Thyroid gland (tissue), 4 donors: Measurements from ENCODE around the gene OR12D2.

Experiments
- POLR2A ChIP-seq, 2 donors: fragments of 450-650 bp; IDR thresholded peaks; one replicate each; pipeline ENCODE4 v1.6.1; 2017; ENCODE audit warnings: antibody characterized with exemption in 2 of 2, mild to moderate bottlenecking in 2 of 2, moderate library complexity in 1 of 2
- TF ChIP-seq, protein P1 (sequence below), 6 experiments: fragments of 200-600 bp in 3 of 6; fragments of 450-650 bp in 3 of 6; sonication (generic) in 3 of 6; IDR thresholded peaks; one replicate each; pipeline ENCODE4 v1.5.1; 2016 to 2019; ENCODE audit warnings: antibody characterized with exemption in 6 of 6, mild to moderate bottlenecking in 2 of 6, inconsistent platforms in 1 of 6, moderate library complexity in 1 of 6

DNA sequence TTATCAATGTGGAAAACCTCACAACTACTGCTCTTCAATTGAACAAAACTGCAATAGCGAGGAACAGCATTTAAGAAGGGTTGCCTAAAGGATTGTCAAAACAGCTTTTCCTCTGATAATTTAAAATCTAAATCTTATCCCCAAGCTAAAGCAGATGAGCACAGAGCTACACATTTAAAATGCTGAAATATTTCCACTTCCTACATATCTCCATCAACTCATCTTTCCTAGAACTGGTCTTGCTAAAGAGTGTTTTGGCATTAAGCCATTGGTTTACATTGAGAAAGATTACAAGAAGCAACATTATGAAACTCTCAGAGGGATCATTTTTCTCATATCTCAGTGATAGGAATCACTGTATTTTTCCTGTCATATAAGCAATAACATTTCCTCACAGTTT is 47.3 kb downstream of the OR12D2 start:
- no peak for TF ChIP-seq POLR2A (IDR thresholded peaks at IDR 0.05)
- TF ChIP-seq, protein P1, sequence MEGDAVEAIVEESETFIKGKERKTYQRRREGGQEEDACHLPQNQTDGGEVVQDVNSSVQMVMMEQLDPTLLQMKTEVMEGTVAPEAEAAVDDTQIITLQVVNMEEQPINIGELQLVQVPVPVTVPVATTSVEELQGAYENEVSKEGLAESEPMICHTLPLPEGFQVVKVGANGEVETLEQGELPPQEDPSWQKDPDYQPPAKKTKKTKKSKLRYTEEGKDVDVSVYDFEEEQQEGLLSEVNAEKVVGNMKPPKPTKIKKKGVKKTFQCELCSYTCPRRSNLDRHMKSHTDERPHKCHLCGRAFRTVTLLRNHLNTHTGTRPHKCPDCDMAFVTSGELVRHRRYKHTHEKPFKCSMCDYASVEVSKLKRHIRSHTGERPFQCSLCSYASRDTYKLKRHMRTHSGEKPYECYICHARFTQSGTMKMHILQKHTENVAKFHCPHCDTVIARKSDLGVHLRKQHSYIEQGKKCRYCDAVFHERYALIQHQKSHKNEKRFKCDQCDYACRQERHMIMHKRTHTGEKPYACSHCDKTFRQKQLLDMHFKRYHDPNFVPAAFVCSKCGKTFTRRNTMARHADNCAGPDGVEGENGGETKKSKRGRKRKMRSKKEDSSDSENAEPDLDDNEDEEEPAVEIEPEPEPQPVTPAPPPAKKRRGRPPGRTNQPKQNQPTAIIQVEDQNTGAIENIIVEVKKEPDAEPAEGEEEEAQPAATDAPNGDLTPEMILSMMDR (IDR thresholded peaks at IDR 0.05): no peak
